GM23338 (cell line): Measurements from ENCODE around the gene GCLM. TPM values are rescaled to one million over a fixed set of nuclear protein-coding genes. Genes with fewer than 3 reads are reported as not detected.
A peak's percentile ranks its signal among the peaks of the same experiment; 100 is the strongest.

Source experiments
- ATAC-seq: fragments of 200-7000 bp; cut with Tn5 transposase; 3 replicates; pipeline ENCODE4 v1.9.1; 2020
- DNase-seq: peaks from one replicate; pipeline ENCODE4 v3.0.0-alpha.2; 2015; ENCODE audit warnings: low spot score
- H2AFZ ChIP-seq: fragments of 200-600 bp; sonication (generic); 2 replicates; pipeline ENCODE4 v1.8.0; 2016; ENCODE audit warnings: antibody characterized with exemption, mild to moderate bottlenecking, moderate library complexity
- H3F3A ChIP-seq: fragments of 200-600 bp; sonication (generic); replicated peaks from 2 replicates; pipeline ENCODE4 v1.8.0; 2017; ENCODE audit warnings: antibody characterized with exemption, mixed run types, low read depth
- H3K27ac ChIP-seq: fragments of 200-600 bp; sonication (generic); 2 replicates; pipeline ENCODE4 v1.6.1; 2016; ENCODE audit warnings: low read depth
- H3K27me3 ChIP-seq: fragments of 200-600 bp; sonication (generic); 2 replicates; pipeline ENCODE4 v1.8.0; 2016; ENCODE audit warnings: mild to moderate bottlenecking, mixed run types, moderate library complexity; ENCODE audit not compliant: insufficient read depth
- H3K36me3 ChIP-seq: fragments of 200-600 bp; sonication (generic); 2 replicates; pipeline ENCODE4 v1.8.0; 2016; ENCODE audit warnings: mild to moderate bottlenecking; ENCODE audit not compliant: insufficient read depth
- H3K4me1 ChIP-seq: fragments of 200-600 bp; sonication (generic); 2 replicates; pipeline ENCODE4 v1.8.0; 2016; ENCODE audit warnings: mild to moderate bottlenecking, moderate library complexity; ENCODE audit not compliant: insufficient read depth
- H3K4me2 ChIP-seq: fragments of 200-600 bp; sonication (generic); 2 replicates; pipeline ENCODE4 v1.7.1; 2017; ENCODE audit warnings: mixed run types
- H3K4me3 ChIP-seq: fragments of 200-600 bp; sonication (generic); 2 replicates; pipeline ENCODE4 v1.6.1; 2016; ENCODE audit warnings: mixed run types
- H3K79me2 ChIP-seq: fragments of 200-600 bp; sonication (generic); replicated peaks from 2 replicates; pipeline ENCODE4 v1.8.0; 2017; ENCODE audit warnings: mild to moderate bottlenecking; ENCODE audit not compliant: insufficient read depth
- H3K9me2 ChIP-seq: fragments of 200-600 bp; sonication (generic); 2 replicates; pipeline ENCODE4 v1.8.0; 2017; ENCODE audit not compliant: insufficient read depth
- H4K20me1 ChIP-seq: fragments of 200-600 bp; sonication (generic); replicated peaks from 2 replicates; pipeline ENCODE4 v1.8.0; 2017; ENCODE audit warnings: mild to moderate bottlenecking; ENCODE audit not compliant: insufficient read depth
- H3K27ac Mint-ChIP-seq: 2 replicates; pipeline ENCODE4 v1.8.0; 2020; ENCODE audit warnings: inconsistent platforms, mild to moderate bottlenecking, moderate library complexity, mixed read lengths
- H3K27me3 Mint-ChIP-seq: 3 replicates; pipeline ENCODE4 v1.8.0; 2022; ENCODE audit warnings: low read depth, mild to moderate bottlenecking, moderate library complexity, mixed read lengths, inconsistent platforms; ENCODE audit not compliant: insufficient read depth, poor library complexity
- H3K36me3 Mint-ChIP-seq: 3 replicates; pipeline ENCODE4 v1.8.0; 2021; ENCODE audit warnings: low read depth, mild to moderate bottlenecking, inconsistent platforms, moderate library complexity, mixed read lengths
- H3K4me1 Mint-ChIP-seq: 3 replicates; pipeline ENCODE4 v1.8.0; 2020; ENCODE audit warnings: mild to moderate bottlenecking, inconsistent platforms, mixed read lengths
- H3K4me3 Mint-ChIP-seq: 3 replicates; pipeline ENCODE4 v1.8.0; 2021; ENCODE audit warnings: moderate library complexity, mild to moderate bottlenecking, inconsistent platforms, mixed read lengths
- H3K9me3 Mint-ChIP-seq: 3 replicates; pipeline ENCODE4 v1.8.0; 2020; ENCODE audit warnings: moderate library complexity, mild to moderate bottlenecking, inconsistent platforms, mixed read lengths
- CTCF ChIP-seq, 2 experiments: fragments of 200-600 bp in 1 of 2; sonication (generic) in 1 of 2; conservative IDR thresholded peaks; 2 replicates each; pipeline versions ENCODE4 v1.5.1 to v1.6.1; 2016 to 2017; ENCODE audit warnings: antibody characterized with exemption in 2 of 2, low read depth in 2 of 2, mild to moderate bottlenecking in 2 of 2, moderate library complexity in 1 of 2
- ETS1 ChIP-seq: IDR thresholded peaks from 2 replicates; pipeline ENCODE4 v1.6.1; 2016; ENCODE audit warnings: antibody characterized with exemption
- EZH2 ChIP-seq: fragments of 200-600 bp; sonication (generic); IDR thresholded peaks from one replicate; pipeline ENCODE4 v1.8.0; 2017; ENCODE audit warnings: antibody characterized with exemption, mild to moderate bottlenecking, low read depth; ENCODE audit not compliant: unreplicated experiment
- NANOG ChIP-seq: IDR thresholded peaks from 2 replicates; pipeline ENCODE4 v1.6.1; 2016; ENCODE audit warnings: antibody characterized with exemption, borderline replicate concordance
- POLR2AphosphoS5 ChIP-seq: IDR thresholded peaks from 2 replicates; pipeline ENCODE4 v1.6.1; 2016; ENCODE audit warnings: antibody characterized with exemption, low read depth
- STAT1 ChIP-seq: IDR thresholded peaks from one replicate; pipeline ENCODE4 v1.6.1; 2016; ENCODE audit warnings: antibody characterized with exemption; ENCODE audit not compliant: unreplicated experiment
- ZNF114 ChIP-seq: fragments of 250-450 bp; sonication (Bioruptor Pico); IDR thresholded peaks from 2 replicates; pipeline ENCODE4 v1.5.0; 2020; ENCODE audit warnings: mild to moderate bottlenecking, moderate library complexity
- ZNF331 ChIP-seq: fragments of 250-450 bp; sonication (Bioruptor Pico); IDR thresholded peaks from 2 replicates; pipeline ENCODE4 v1.5.0; 2020; ENCODE audit warnings: low read depth, mild to moderate bottlenecking, moderate library complexity
- ZNF462 ChIP-seq: fragments of 250-450 bp; sonication (Bioruptor Pico); IDR thresholded peaks from 2 replicates; pipeline ENCODE4 v1.5.0; 2020; ENCODE audit warnings: mild to moderate bottlenecking, moderate library complexity
- microRNA counts: library from miRNA; unstranded; fragments of <30 nt; microRNA quantifications from one replicate; lab custom pipeline; 2017
- microRNA-seq: library from miRNA; unstranded; fragments of <30 nt; microRNA quantifications from one replicate; pipeline ENCODE4, GENCODE V29; 2017
- polyA plus RNA-seq: library from polyadenylated mRNA; unstranded; fragments of >200 nt; fragmentation: Nextera tagmentation; extraction: Ambion mirVana; gene quantifications from 2 replicates; pipeline ENCODE4 v1.2.1, GENCODE V29; 2016
- small RNA-seq: library from RNA; depleted of rRNA; stranded (forward); fragments of <200 nt; gene quantifications from one replicate; pipeline ENCODE3, GENCODE V24; 2014; ENCODE audit warnings: low replicate concordance
- total RNA-seq: library from RNA; depleted of rRNA; stranded (reverse); fragments of >200 nt; shearing (Covaris generic); gene quantifications from 2 replicates; pipeline ENCODE4 v1.2.3, GENCODE V29; 2014; rRNA removed

GCLM gene
- total and polyA plus RNA-seq, 2 experiments from 2014 or later: 10.4 to 12.8 TPM

- no peak overlapping the region for H2AFZ ChIP-seq
- Mint-ChIP-seq H3K4me3 (no peak overlapping the region), H3K27ac (no peak overlapping the region), H3K36me3 (peaks cover 48% of the 10 kb centered on the region), H3K27me3 (peaks cover 1% of the 10 kb centered on the region), H3K9me3 (peaks cover 35% of the 10 kb centered on the region), H3K4me1 (peaks cover 12% of the 10 kb centered on the region)
- H3K4me2 ChIP-seq: no peak overlapping the region
- TF ChIP-seq ZNF114 (CRISPR knock-in tag) (no peak), ZNF331 (no peak), CTCF (conservative IDR thresholded peaks at IDR 0.05; ENCODE audit: low read depth in 2 of 2) (no peak), POLR2AphosphoS5 (no peak), ETS1 (no peak), NANOG (no peak), STAT1 (no peak), ZNF462 (CRISPR knock-in tag) (no peak), EZH2 (no peak)
- H3K4me3 ChIP-seq: no peak overlapping the region
- peaks cover 5% of the 10 kb centered on the region; the same call in 1 of the 2 replicates for H3K36me3 ChIP-seq
- no peaks in the 10 kb centered on the region for H3K27me3 ChIP-seq
- no peaks in the 10 kb centered on the region for H3K79me2 ChIP-seq
- no peaks in the 10 kb centered on the region for H4K20me1 ChIP-seq
- no peaks in the 10 kb centered on the region for H3K4me1 ChIP-seq
- DNase-seq (no peak), ATAC-seq (no peak)
- H3F3A ChIP-seq: no peaks in the 10 kb centered on the region
- peaks cover 9% of the 10 kb centered on the region for H3K9me2 ChIP-seq
- no peak overlapping the region for H3K27ac ChIP-seq
These were observed 71.3 kb downstream of the GCLM start for GRCh38 chr1:93837961-93838360.

MicroRNAs encoded within 50 kb of the gene (microRNA counts, 767-probe panel; counts per million panel counts)
- microRNA hsa-miR-760 (lab: Ali Mortazavi, UCI): not detected

Small RNA genes lying within 50 kb of the gene (microRNA-seq; reads per million reads assigned to microRNA genes)
- gene MIR760: 7.8 reads per million, percentile 28 among the genes with 10 or more reads in this experiment

Small RNA genes lying within 50 kb of the gene (small RNA-seq; reads per million reads assigned to genes)
- gene AL117351.2 (not detected), gene MIR760 (0.20 reads per million)

Other genes starting within 250 kb of the GCLM start
- gene BCAR3, start 227.6 kb downstream of the GCLM start, total RNA-seq: 9.7 and 10.5 TPM in 2 replicates
- gene BCAR3, start 227.6 kb downstream of the GCLM start, polyA plus RNA-seq: 5.4 and 5.5 TPM in 2 replicates
- 48.1 and 55.5 TPM in 2 replicates for gene DNTTIP2, start 30.2 kb downstream of the GCLM start, total RNA-seq
- 80.2 and 91.3 TPM in 2 replicates for gene DNTTIP2, start 30.2 kb downstream of the GCLM start, polyA plus RNA-seq
- 0.08 TPM in 1 of 2 replicates, not detected in the other for gene ABCA4, start 211.7 kb upstream of the GCLM start, total RNA-seq
- not detected in 2 replicates for gene ABCA4, start 211.7 kb upstream of the GCLM start, polyA plus RNA-seq